HG03095 (cell line): ENCODE results near the gene ALPK3.

Experiments
- ATAC-seq: cut with Tn5 transposase; IDR thresholded peaks from one replicate; pipeline ENCODE4 v1.9.1; 2021; ENCODE audit warnings: moderate library complexity; ENCODE audit not compliant: unreplicated experiment

Gene ALPK3, protein sequence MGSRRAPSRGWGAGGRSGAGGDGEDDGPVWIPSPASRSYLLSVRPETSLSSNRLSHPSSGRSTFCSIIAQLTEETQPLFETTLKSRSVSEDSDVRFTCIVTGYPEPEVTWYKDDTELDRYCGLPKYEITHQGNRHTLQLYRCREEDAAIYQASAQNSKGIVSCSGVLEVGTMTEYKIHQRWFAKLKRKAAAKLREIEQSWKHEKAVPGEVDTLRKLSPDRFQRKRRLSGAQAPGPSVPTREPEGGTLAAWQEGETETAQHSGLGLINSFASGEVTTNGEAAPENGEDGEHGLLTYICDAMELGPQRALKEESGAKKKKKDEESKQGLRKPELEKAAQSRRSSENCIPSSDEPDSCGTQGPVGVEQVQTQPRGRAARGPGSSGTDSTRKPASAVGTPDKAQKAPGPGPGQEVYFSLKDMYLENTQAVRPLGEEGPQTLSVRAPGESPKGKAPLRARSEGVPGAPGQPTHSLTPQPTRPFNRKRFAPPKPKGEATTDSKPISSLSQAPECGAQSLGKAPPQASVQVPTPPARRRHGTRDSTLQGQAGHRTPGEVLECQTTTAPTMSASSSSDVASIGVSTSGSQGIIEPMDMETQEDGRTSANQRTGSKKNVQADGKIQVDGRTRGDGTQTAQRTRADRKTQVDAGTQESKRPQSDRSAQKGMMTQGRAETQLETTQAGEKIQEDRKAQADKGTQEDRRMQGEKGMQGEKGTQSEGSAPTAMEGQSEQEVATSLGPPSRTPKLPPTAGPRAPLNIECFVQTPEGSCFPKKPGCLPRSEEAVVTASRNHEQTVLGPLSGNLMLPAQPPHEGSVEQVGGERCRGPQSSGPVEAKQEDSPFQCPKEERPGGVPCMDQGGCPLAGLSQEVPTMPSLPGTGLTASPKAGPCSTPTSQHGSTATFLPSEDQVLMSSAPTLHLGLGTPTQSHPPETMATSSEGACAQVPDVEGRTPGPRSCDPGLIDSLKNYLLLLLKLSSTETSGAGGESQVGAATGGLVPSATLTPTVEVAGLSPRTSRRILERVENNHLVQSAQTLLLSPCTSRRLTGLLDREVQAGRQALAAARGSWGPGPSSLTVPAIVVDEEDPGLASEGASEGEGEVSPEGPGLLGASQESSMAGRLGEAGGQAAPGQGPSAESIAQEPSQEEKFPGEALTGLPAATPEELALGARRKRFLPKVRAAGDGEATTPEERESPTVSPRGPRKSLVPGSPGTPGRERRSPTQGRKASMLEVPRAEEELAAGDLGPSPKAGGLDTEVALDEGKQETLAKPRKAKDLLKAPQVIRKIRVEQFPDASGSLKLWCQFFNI (N-terminal part only)

DNA sequence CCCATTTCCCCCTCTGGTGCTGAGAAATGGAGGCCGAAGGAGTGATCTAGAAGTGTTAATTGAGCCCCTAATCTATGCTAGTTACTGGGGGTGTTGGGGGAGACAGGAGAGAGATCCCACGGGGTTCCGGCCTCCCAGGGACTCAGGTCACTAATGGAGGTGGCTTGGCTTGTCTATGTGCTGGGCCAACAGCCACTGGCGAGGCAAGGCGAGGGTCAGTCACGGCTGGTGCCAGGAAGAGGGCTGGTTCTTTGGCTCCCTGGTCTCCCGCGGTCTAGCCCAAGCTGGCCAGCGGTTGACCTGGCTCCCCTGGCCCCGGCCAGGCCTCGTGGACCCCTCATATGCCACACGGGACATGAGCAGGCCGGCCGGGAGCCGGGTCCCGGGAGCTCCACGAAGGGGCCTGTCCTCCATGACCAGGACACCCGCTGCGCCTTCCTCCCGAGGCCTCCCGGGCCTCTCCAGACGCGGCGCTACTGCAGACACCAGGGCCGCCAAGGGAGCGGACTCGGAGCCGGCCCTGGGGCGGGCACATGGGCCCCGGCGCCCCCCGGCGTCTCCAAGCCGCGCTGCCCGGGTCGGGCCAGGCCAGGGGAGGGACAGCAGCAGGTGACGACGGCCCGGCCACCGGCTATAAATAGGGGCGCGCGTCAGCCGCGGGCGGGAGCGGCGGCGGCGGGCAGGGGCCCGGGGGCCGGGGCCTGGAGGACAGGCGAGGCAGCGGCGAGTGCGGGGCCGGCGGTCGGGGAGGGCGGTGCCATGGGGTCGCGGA is at the start of gene ALPK3:
Gene ALPK3 (plus strand): TSS at position 663 of the 772 bp plus-strand sequence. CDS start 97 bp downstream, at position 760.
- no peak for ATAC-seq

GRCh38 chr15:84772031-84772430 is 45.1 kb upstream of the ALPK3 start:
- no peak for ATAC-seq

DNA sequence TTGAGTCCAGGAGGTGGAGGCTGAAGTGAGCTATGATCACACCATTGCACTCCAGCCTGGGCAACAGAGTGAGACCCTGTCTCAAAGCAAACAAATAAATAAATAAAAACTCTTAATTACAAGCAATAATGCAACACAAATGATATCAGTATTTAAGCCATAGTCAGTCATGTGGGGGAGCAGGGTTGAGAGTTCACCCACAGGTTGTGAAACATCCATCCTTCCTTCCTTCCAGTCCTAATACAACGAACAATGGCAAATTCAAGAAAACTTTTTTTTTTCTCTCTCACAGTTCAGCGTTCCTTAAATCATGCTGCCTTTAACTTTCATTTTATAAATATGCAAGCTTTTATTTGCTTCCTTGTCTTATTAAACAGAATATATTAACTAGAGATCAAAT is 44.7 kb upstream of the ALPK3 start:
- no peak for ATAC-seq

GRCh38 chr15:84773716-84774115 is 43.4 kb upstream of the ALPK3 start:
- ATAC-seq = no peak

GRCh38 chr15:84775867-84776449 is 41.2 kb upstream of the ALPK3 start:
- no peak for ATAC-seq

DNA sequence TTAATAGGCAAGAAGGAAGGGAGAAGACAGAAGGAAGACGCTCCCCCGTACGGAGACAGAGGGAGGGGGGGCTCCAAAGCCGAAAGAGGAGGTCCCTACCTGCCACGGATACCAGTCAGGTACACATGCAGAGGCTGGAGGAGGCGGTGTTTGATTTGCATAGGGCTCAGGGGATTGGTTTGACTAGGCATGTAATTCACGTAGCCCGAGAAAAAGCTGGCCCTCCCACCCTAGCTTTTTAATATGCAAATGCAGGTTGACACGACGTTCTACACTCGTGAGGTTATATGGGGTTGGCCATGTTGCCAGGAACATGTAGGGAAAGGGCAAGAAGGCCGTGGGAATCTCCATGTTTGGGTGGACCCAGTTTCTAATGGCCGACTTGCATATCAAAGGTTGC is 39.0 kb upstream of the ALPK3 start:
- no peak for ATAC-seq

DNA sequence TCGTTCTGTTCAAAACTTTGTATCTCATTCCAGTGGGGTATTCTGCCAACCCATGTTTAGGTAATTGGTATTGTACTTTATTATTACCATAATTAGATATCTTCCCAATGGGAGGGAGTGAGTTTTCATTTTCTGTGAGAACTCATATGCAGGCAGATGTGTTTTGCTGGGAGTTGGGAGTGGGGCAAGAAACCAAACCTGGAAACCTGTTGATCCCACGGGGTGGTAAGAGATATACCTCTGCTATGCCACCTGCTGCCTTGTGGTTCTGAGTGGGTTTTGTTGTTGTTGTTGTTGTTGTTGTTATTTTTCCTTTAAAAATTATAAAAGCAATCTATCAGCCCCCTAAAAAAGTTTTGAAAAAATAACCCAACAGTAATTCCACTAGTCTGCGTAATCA is 36.7 kb upstream of the ALPK3 start:
- no peak for ATAC-seq

DNA sequence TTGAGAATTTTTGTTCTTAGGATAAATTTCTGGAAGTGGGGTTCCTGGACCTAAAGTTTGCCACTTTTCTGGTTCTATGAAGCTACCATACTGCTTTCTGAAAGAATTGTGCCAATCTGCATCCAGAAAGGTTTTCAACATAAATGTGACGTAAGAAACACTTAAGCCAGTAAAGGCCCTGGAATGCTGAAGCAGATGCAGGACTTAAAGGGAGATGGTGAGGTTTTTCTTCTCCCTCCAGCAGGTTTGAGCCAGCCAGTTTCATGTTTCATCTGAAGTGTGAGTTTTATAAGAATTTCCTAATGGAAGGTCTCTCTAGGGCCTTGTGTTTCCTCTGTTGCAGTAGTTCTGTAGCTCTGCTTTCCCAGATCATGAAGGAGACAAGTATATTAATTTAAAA is 35.7 kb upstream of the ALPK3 start:
- ATAC-seq = no peak

DNA sequence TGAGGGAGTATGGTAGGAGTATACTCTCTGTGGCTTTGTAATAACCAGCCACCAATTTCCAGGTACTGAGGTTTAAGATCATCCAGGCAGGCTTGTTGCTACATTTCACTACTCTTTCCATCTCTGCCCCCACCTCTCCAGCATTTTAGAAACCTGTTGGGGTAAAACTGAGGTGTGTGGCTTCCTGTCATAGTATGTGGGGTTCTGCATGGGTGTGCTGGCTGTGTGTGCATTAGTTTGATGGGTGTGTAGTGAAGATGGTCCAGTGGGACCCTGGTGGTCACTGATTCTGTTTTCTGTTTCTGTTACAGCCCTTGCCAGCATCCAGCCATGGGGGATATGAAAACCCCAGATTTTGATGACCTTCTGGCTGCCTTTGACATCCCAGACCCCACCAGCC is 34.8 kb upstream of the ALPK3 start:
- no peak for ATAC-seq

DNA sequence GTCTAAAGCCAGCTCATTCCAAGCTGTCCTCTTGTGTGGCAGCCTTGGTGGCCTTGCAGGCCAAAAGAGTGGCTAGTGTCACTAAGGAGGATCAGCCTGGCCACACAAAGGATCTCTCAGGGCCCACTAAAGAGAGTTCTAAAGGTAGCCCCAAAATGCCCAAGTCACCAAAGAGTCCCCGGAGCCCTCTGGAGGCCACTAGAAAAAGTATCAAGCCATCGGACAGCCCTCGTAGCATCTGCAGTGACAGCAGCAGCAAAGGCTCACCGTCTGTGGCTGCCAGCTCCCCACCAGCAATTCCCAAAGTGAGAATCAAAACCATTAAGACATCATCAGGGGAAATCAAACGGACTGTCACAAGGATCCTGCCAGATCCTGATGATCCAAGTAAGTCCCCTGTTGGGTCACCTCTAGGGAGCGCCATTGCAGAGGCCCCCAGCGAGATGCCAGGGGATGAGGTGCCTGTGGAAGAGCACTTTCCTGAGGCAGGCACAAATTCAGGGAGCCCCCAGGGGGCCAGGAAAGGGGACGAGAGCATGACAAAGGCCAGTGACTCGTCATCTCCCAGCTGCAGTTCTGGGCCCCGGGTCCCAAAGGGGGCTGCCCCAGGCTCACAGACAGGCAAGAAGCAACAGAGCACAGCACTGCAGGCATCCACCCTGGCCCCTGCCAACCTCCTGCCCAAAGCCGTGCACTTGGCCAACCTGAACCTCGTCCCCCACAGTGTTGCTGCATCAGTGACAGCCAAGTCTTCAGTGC is 33.5 kb upstream of the ALPK3 start:
- no peak for ATAC-seq

GRCh38 chr15:84784262-84784661 is 32.9 kb upstream of the ALPK3 start:
- no peak for ATAC-seq

- no peak for ATAC-seq
Measured at GRCh38 chr15:84785053-84785452, 32.1 kb upstream of the ALPK3 start.

DNA sequence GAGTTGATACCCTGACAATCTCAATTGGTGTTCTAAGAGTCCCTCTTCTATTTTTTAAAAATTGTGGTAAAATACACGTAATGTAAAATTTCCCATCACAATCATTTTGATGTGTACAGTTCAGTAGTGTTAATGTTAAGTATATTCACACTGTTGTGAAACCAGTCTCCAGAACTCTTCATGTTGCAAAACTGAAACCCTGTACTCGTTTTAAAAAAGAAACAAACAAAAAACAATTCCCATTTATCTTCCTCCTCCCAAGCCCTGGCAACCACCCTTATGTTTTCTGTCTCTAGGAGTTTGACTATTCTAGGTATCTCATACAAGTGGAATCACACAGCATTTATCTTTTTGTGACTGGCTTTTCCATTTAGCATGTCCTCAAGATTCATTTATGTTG is 28.7 kb upstream of the ALPK3 start:
- ATAC-seq = no peak

GRCh38 chr15:84789762-84790161 is 27.4 kb upstream of the ALPK3 start:
- no peak for ATAC-seq

DNA sequence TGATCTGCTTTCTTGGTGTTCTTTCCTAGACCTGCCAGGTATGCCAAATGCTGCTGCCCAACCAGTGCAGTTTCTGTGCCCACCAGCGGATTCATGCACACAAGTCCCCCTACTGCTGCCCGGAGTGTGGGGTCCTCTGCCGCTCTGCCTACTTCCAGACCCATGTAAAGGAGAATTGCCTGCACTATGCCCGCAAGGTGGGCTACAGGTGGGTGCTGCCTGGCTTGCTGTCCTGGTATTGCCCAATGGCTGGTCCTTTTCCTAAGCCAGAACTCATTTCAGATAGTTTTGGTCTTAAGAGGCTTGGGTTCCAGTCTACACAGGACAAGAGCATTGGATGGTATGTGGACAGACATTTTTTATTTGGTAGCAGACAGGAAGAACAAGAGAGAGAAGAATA is 26.5 kb upstream of the ALPK3 start:
- no peak for ATAC-seq

DNA sequence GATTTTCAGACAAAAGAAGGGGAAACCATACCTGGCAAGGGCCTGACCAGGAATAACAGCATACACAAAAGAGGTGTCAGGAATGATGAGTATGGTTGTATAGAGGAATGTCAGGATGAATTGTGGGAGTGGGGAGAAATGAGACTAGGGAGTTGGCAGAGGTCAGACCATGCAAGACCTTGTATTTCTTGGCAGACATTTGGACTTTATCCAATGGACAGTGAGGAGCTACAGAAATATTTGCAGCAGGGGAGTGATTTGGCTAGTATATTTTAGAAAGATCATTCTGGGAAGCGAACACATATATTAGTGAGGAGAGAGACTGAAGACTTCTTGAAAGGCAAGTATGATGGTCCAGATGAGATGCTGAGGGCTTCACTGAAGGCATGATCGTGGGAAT is 25.4 kb upstream of the ALPK3 start:
- ATAC-seq = no peak

DNA sequence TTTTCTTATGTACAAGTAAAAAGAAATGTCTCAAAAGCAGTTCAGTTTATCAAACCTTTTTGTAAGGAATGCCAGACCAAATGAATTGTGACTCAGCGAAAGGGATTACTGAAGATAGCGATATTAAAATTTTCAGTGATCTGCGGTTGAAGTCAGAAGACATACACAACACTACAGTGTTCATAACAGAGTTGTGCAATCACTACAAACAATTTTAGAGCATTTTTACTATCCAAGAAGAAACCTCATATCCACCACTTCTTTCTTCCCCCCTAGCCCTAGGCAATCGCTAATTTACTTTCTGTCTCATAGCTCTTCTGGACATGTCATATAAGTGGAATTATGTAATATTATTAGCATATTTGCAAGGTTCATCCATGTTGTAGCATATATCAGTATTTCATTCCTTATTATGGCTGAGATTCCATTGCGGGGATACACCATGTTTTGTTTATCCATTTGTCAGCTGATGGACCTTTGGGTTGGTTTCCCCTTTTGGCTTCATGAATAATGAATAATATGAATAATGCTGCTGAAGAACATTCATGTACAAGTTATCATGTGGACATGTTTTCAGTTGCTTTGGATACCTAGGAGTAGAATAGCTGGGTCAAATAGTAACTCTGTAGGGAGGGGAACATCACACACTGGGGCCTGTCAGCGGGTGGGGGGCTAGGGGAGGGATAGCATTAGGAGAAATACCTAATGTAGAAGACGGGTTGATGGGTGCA is 23.6 kb upstream of the ALPK3 start:
- ATAC-seq = no peak

DNA sequence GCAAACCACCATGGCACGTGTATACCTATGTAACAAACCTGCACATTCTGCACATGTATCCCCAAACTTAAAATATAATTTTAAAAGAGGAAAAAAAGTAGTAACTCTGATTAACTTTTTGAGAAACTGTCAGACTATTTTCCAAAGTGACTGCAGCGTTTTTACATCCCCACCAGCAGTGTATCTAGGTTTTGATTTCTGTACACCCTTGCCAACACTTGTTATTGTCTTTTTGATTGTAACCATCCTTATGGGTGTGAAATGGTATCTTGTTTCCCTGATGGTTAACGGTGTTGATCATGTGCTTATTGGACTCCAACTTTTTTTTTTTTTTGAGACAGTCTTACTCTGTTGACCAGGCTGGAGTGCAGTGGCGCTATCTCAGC is 23.0 kb upstream of the ALPK3 start:
- ATAC-seq = no peak

DNA sequence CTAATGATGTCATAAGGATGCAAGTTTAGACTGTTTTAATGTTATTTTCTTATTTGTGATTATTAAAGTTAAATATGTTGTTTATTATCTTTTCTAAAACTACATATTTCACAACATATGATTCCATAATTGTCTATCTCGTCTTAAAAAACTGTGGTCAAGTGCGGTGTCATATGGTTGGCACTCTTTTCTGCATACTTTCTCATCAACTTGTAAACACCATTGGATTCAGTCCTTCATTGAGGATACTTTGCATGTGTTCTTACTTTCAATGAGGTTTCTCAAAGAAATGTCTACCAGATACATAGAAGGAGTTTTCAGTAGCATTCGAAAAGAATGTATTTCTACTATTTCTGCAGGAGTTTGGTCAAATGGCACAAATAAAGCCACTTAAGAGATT is 22.0 kb upstream of the ALPK3 start:
- no peak for ATAC-seq
